Measurements from ENCODE around the gene C19orf47.

C19orf47 gene

GRCh38 chr19:40314656-40315055, 33.5 kb downstream of the C19orf47 start:
- Histone ChIP-seq H3K4me3 (no peak overlapping the region), H3K27ac (no peak overlapping the region)
- TF ChIP-seq CTCF (IDR thresholded peaks at IDR 0.05), result no peak
- no peak for DNase-seq (ENCODE audit: low spot score)

GRCh38 chr19:40313229-40313983, 34.8 kb downstream of the C19orf47 start:
- no peak for DNase-seq (ENCODE audit: low spot score)
- no peak for TF ChIP-seq CTCF (IDR thresholded peaks at IDR 0.05)
- Histone ChIP-seq H3K4me3 (no peak overlapping the region), H3K27ac (no peak overlapping the region)

- Histone ChIP-seq H3K4me3 (no peak overlapping the region), H3K27ac (no peak overlapping the region)
- no peak for DNase-seq (ENCODE audit: low spot score)
- TF ChIP-seq CTCF (IDR thresholded peaks at IDR 0.05), result no peak
These were observed 35.7 kb downstream of the C19orf47 start for GRCh38 chr19:40312533-40312932.

- Histone ChIP-seq H3K27ac (no peak overlapping the region), H3K4me3 (no peak overlapping the region)
- no peak for DNase-seq (ENCODE audit: low spot score)
- no peak for TF ChIP-seq CTCF (IDR thresholded peaks at IDR 0.05)
These were observed 38.5 kb downstream of the C19orf47 start for GRCh38 chr19:40309666-40310065.

- no peak for DNase-seq (ENCODE audit: low spot score)
- no peak overlapping the region for H3K4me3 ChIP-seq
- peak; percentile 58 for TF ChIP-seq CTCF (IDR thresholded peaks at IDR 0.05)
- H3K27ac ChIP-seq, result no peak overlapping the region
These were observed 42.8 kb downstream of the C19orf47 start for GRCh38 chr19:40305403-40305802.

- no peak overlapping the region for H3K27ac ChIP-seq
- no peak overlapping the region for H3K4me3 ChIP-seq
These were observed 43.9 kb downstream of the C19orf47 start for GRCh38 chr19:40304306-40304705.

More at GRCh38 chr19:40304306-40304705, 43.9 kb downstream of the C19orf47 start:
- DNase-seq (ENCODE audit: low spot score), result no peak
- TF ChIP-seq CTCF (IDR thresholded peaks at IDR 0.05), result no peak
